Breast epithelium (tissue), 4 donors: Measurements from ENCODE around the gene PAPPA. TPM values are rescaled to one million over a fixed set of nuclear protein-coding genes. Genes with fewer than 3 reads are reported as not detected.

Source experiments
- DNase-seq, 2 donors: peaks; one replicate each; pipeline ENCODE4 v3.0.0-alpha.2; 2019; ENCODE audit warnings: low spot score in 2 of 2
- H3K27ac ChIP-seq, 2 donors: fragments of 200-600 bp; sonication (generic) in 1 of 2; one replicate each; pipeline ENCODE4 v1.5.1; 2016 to 2019; ENCODE audit warnings: mild to moderate bottlenecking in 1 of 2
- H3K27me3 ChIP-seq, 2 donors: fragments of 200-600 bp; sonication (generic) in 1 of 2; one replicate each; pipeline versions ENCODE4 v1.5.1 to v1.6.0; 2017 to 2019; ENCODE audit warnings: control low read depth in 1 of 2, mild to moderate bottlenecking in 1 of 2
- H3K36me3 ChIP-seq: fragments of 200-600 bp; one replicate; pipeline ENCODE4 v1.5.1; 2019
- H3K4me1 ChIP-seq, 2 donors: fragments of 200-600 bp; sonication (generic); one replicate each; pipeline ENCODE4 v1.5.1; 2016 to 2019; ENCODE audit warnings: control low read depth in 1 of 2
- H3K4me3 ChIP-seq, 3 donors: fragments of 200-600 bp; sonication (generic); 1 replicate in 2 of 3; 2 replicates in 1 of 3; pipeline ENCODE4 v1.5.1; 2016 to 2019; ENCODE audit warnings: mild to moderate bottlenecking in 3 of 3, moderate library complexity in 2 of 3
- H3K9me3 ChIP-seq, 2 donors: fragments of 200-600 bp; sonication (generic) in 1 of 2; one replicate each; pipeline ENCODE4 v1.5.1; 2016 to 2019; ENCODE audit warnings: control low read depth in 1 of 2
- POLR2A ChIP-seq: fragments of 450-650 bp; IDR thresholded peaks from one replicate; pipeline ENCODE4 v1.6.1; 2016; ENCODE audit warnings: antibody characterized with exemption, mild to moderate bottlenecking, moderate library complexity
- POLR2AphosphoS5 ChIP-seq, 3 donors: sonication (generic); formaldehyde crosslinking; IDR thresholded peaks; one replicate each; pipeline ENCODE4 v1.6.1; 2017; ENCODE audit warnings: antibody characterized with exemption in 3 of 3
- intact Hi-C: fragments of 100-400 bp; cut with DNase I; formaldehyde crosslinking; loops from one replicate; pipeline ENCODE4 v1.15.1; 2023; ENCODE audit warnings: low total_unique reads
- total RNA-seq, 3 donors: library from RNA; depleted of rRNA; stranded (reverse); fragments of >200 nt; gene quantifications; one replicate each; pipeline ENCODE4 v1.1.0, GENCODE V29; 2016
- TF ChIP-seq, protein P1 (sequence below), 3 donors: fragments of 450-650 bp; IDR thresholded peaks; one replicate each; pipeline ENCODE4 v1.5.1; 2016 to 2017; ENCODE audit warnings: antibody characterized with exemption in 3 of 3, mild to moderate bottlenecking in 3 of 3, moderate library complexity in 3 of 3

PAPPA gene
- total RNA-seq, 3 donors from 2014 or later: 2.6 to 3.4 (median 3.4) TPM

DNA sequence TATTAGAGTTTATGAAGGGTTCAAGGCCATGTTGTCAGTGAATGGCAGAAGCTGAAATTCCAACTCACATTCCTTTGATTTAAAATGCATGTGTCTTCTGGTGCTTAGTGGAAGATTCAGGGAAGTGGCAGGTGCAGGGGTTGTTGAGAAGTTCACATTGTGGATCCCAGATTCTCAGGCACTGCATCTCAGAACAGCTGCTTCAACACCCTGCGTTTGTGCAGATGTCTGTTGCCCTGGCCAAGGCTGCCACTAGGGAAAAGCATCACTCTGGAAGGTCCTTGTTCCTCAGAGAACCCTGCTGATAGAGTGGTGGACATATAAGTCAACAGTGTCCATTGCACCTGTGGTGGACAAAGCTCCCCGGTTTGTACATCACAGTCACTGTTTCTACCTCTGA lies 162.7 kb downstream of the PAPPA start:
- no peak overlapping the region for H3K27ac ChIP-seq
- no peaks in the 10 kb centered on the region for H3K27me3 ChIP-seq
- H3K4me1 ChIP-seq: no peaks in the 10 kb centered on the region
- intact Hi-C loops: no loop called here
- no peak for DNase-seq
- no peak overlapping the region for H3K4me3 ChIP-seq
- no peaks in the 10 kb centered on the region for H3K9me3 ChIP-seq
- TF ChIP-seq POLR2AphosphoS5 (IDR thresholded peaks at IDR 0.05): no peak
- TF ChIP-seq POLR2A: no peak
- TF ChIP-seq, protein P1, sequence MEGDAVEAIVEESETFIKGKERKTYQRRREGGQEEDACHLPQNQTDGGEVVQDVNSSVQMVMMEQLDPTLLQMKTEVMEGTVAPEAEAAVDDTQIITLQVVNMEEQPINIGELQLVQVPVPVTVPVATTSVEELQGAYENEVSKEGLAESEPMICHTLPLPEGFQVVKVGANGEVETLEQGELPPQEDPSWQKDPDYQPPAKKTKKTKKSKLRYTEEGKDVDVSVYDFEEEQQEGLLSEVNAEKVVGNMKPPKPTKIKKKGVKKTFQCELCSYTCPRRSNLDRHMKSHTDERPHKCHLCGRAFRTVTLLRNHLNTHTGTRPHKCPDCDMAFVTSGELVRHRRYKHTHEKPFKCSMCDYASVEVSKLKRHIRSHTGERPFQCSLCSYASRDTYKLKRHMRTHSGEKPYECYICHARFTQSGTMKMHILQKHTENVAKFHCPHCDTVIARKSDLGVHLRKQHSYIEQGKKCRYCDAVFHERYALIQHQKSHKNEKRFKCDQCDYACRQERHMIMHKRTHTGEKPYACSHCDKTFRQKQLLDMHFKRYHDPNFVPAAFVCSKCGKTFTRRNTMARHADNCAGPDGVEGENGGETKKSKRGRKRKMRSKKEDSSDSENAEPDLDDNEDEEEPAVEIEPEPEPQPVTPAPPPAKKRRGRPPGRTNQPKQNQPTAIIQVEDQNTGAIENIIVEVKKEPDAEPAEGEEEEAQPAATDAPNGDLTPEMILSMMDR (IDR thresholded peaks at IDR 0.05): no peak
- H3K36me3 ChIP-seq: no peaks in the 10 kb centered on the region

DNA sequence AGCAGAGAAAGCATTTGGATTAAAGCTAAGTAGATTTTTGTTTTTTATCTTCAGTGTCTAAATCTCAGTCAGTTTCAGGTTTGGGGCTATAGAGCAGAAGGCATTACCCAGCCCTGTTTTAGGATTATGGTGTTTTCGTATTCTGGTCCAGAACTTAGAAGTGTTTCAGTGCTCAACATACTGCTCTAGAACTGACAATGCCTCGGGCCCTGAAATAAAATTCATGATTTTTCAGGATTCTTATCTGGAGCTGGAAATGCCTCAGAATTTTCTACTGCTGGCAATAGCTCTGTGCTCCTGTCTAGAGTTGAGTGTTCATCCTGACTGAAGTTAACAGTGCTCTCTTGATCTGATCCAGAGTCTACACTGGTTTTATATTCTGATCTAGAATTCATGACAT lies 163.9 kb downstream of the PAPPA start:
- Histone ChIP-seq H3K36me3 (no peaks in the 10 kb centered on the region), H3K27ac (peak overlapping the region in 1 of 2 donors; percentile 26), H3K4me1 (no peaks in the 10 kb centered on the region), H3K4me3 (no peak overlapping the region), H3K27me3 (no peaks in the 10 kb centered on the region), H3K9me3 (no peaks in the 10 kb centered on the region)
- no peak for DNase-seq
- intact Hi-C loops: no loop called here
- TF ChIP-seq POLR2A: no peak
- TF ChIP-seq, protein P1 (IDR thresholded peaks at IDR 0.05): no peak
- TF ChIP-seq POLR2AphosphoS5 (IDR thresholded peaks at IDR 0.05): no peak

DNA sequence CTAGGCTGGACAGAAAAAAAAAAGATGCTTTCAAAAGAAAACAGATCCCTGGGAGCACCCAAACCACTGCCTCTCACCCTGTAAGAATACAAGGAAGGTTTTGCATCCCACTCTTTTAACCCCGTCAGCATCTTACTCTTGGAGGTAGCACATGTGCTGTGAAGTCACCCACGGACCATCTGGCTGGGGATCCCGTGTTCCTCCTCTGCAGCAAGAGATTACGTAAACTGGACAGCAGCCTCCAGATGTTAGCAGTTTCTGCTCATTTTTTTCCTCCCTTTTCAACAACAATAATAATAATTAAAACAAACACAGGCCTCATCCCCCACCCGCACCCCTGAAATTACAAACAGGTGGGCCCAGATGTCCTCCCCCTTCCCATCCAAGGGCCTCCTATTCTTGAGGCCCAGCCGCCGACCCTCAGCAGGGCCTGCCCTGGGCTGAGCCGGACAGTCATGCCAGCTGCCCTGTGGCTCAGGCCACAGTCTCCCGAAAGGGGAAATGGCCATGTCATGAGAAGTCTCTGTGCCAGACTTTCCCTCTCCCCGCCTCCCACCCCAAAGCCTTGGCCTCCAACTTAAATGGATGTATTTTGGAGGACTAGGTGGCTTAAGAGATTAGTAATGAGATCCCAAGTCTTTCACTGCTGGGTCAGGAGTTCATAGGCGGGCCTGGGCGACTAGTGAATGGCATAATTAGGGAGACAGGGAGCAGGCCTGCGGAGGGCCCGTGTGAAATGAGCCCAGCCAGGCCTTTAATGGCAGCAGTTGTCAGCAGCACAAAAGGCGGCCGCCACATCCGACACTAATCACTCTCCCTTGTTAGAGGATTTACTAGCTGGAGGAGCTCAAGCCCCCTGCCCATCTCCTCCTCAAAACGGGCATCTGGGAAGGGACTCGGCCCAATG lies 165.1 kb downstream of the PAPPA start:
- H3K4me3 ChIP-seq: no peak overlapping the region
- H3K27ac ChIP-seq: peak overlapping the region; percentile 54 to 74
- no peaks in the 10 kb centered on the region for H3K27me3 ChIP-seq
- TF ChIP-seq, protein P1 (IDR thresholded peaks at IDR 0.05): no peak
- peak in 1 of 3 donors; percentile 60 for TF ChIP-seq POLR2AphosphoS5 (IDR thresholded peaks at IDR 0.05)
- peak in 1 of 2 donors; percentile 44 for DNase-seq
- no peaks in the 10 kb centered on the region for H3K36me3 ChIP-seq
- H3K9me3 ChIP-seq: no peaks in the 10 kb centered on the region
- H3K4me1 ChIP-seq: no peaks in the 10 kb centered on the region
- intact Hi-C loops: no loop called here

DNA sequence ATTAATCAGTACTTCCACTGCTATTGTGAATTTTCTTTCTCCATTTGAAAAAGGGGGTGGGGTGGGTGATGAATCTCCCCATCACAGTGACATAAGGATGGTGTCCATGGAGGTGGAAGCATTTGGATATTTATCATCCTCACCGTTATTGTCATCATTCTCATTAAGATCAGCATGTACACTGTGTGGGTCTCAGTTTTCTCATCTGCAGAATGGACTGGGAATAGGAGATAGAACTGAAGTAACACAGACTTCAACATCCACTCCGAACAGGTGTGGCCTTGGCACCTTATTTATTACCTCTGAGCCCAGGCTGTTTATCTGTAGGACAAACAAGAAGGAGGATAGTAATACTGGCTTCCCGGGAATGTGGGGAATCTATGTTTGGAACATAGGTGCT lies 165.9 kb downstream of the PAPPA start:
- Histone ChIP-seq H3K27me3 (no peaks in the 10 kb centered on the region), H3K4me3 (no peak overlapping the region), H3K27ac (peak overlapping the region in 1 of 2 donors; percentile 54), H3K4me1 (no peaks in the 10 kb centered on the region), H3K36me3 (no peaks in the 10 kb centered on the region), H3K9me3 (no peaks in the 10 kb centered on the region)
- TF ChIP-seq POLR2AphosphoS5 (IDR thresholded peaks at IDR 0.05) (no peak), POLR2A (no peak)
- TF ChIP-seq, protein P1 (IDR thresholded peaks at IDR 0.05): no peak
- intact Hi-C loops: no loop called here
- DNase-seq: no peak

DNA sequence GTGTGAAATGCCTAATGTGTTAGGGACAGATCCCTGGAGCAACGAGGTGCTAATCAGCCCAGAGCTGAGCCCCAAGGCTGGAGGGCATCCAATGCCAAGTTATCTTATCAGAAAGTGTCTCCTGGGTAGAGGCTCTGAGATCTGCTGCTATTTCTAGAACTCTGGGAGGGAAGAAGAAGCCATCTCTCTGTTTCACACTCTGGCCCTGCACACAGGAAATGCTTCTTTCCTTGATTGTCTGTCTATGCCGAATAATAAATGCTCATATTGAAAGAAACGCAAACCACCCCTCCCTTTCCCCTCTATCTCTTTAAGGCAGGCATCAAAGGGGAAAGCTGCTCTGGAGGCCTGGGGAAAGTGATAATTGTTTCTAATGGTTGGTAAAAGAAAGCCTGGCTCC lies 166.7 kb downstream of the PAPPA start:
- Histone ChIP-seq H3K9me3 (no peaks in the 10 kb centered on the region), H3K36me3 (no peaks in the 10 kb centered on the region), H3K27ac (no peak overlapping the region), H3K4me1 (no peaks in the 10 kb centered on the region), H3K27me3 (no peaks in the 10 kb centered on the region), H3K4me3 (no peak overlapping the region)
- DNase-seq: no peak
- TF ChIP-seq POLR2AphosphoS5 (IDR thresholded peaks at IDR 0.05): no peak
- TF ChIP-seq, protein P1 (IDR thresholded peaks at IDR 0.05): no peak
- TF ChIP-seq POLR2A: no peak
- intact Hi-C loops: no loop called here
